ENCODE measurements around the gene PRRG1. TPM values are rescaled to one million over a fixed set of nuclear protein-coding genes. Genes with fewer than 3 reads are reported as not detected.

The PRRG1 gene
- total RNA-seq, 2 donors from 2014 or later, result 3.1 to 5.2 TPM

DNA sequence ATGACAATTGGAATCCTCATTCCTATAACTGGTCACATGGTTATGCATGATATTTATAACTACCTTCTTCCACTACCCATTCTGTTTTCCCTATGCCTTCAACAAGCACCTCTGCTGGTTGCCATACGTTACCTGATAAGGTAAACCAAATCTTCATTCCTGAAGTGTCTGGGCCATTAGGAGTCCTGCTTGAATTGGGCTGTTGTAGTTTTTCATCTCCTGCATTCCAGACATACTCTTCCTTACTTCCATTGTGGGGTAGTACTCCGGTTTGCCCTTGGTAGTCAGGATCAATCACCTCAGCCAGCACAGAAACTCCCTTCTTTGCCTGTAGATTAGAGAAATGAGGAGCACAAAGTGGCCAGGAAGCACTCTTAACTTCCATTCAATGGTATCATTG lies 113.2 kb downstream of the PRRG1 start:
- no peak for DNase-seq
- no peaks in the 10 kb centered on the region for H3K27me3 Mint-ChIP-seq (ENCODE audit: insufficient read depth)

DNA sequence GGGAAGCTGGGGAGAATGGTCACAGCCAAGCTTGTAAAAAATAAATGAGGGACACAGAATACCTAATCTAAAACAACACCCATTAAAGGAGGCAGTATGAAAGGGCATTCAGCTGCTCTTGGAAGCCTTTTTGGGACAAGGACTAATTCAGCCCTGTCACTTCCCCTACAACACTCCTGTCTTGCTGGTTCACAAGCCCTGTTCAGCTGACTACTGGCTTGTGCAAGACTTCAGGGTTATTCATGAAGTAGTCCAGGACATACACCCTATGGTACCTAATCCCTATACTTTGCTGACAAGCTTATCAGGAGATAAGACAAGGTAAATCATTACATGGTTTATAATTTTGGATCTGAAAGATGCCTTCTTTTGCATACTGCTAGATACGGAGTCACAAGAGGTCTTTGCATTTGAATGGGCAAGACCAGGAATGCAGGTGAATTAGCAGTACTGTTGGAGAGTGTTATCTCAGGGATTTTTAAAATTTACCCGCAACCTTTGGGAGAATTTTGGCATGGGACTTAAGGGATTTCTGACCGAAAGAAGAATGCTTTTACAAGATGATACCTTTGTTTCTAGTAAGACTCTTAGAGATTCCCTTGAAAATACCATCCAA lies 119.1 kb downstream of the PRRG1 start:
- Histone ChIP-seq H3K4me3 (ENCODE audit: low read length) (no peak overlapping the region), H3K9me3 (ENCODE audit: control insufficient read depth, low read length) (no peaks in the 10 kb centered on the region), H3K9ac (ENCODE audit: extremely low read depth, low read length, poor library complexity, severe bottlenecking) (no peak overlapping the region), H3K27me3 (ENCODE audit: control insufficient read depth, insufficient read depth, low read length, poor library complexity, severe bottlenecking) (no peaks in the 10 kb centered on the region), H3K36me3 (ENCODE audit: control insufficient read depth, insufficient read depth, low read length) (no peaks in the 10 kb centered on the region), H3K4me1 (ENCODE audit: control insufficient read depth, insufficient read depth, low read length) (no peaks in the 10 kb centered on the region), H3K27ac (ENCODE audit: low read depth, low read length) (no peak overlapping the region)
- Mint-ChIP-seq H3K36me3 (ENCODE audit: low read depth) (no peaks in the 10 kb centered on the region), H3K27ac (peak overlapping the region; percentile 29), H3K9me3 (peaks cover 38% of the 10 kb centered on the region), H3K27me3 (ENCODE audit: insufficient read depth) (no peaks in the 10 kb centered on the region), H3K4me1 (peaks cover 5% of the 10 kb centered on the region), H3K4me3 (no peak overlapping the region)
- TF ChIP-seq, protein P1, sequence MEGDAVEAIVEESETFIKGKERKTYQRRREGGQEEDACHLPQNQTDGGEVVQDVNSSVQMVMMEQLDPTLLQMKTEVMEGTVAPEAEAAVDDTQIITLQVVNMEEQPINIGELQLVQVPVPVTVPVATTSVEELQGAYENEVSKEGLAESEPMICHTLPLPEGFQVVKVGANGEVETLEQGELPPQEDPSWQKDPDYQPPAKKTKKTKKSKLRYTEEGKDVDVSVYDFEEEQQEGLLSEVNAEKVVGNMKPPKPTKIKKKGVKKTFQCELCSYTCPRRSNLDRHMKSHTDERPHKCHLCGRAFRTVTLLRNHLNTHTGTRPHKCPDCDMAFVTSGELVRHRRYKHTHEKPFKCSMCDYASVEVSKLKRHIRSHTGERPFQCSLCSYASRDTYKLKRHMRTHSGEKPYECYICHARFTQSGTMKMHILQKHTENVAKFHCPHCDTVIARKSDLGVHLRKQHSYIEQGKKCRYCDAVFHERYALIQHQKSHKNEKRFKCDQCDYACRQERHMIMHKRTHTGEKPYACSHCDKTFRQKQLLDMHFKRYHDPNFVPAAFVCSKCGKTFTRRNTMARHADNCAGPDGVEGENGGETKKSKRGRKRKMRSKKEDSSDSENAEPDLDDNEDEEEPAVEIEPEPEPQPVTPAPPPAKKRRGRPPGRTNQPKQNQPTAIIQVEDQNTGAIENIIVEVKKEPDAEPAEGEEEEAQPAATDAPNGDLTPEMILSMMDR (conservative IDR thresholded peaks at IDR 0.05), result no peak
- WGBS, 2 experiments (ENCODE audit: insufficient coverage in 1 of 2, insufficient read length in 1 of 2), result 80 to 81% methylated on average over 1 to 3 of the region's 3 CpGs
- DNase-seq, result peak; percentile 34

More for the DNA sequence above, 113.2 kb downstream of the PRRG1 start:
- no peak overlapping the region for H3K27ac Mint-ChIP-seq
- no peaks in the 10 kb centered on the region for H3K36me3 Mint-ChIP-seq (ENCODE audit: low read depth)
- peaks cover 6% of the 10 kb centered on the region for H3K4me1 Mint-ChIP-seq
- no peak overlapping the region for H3K4me3 Mint-ChIP-seq
- H3K36me3 ChIP-seq (ENCODE audit: control insufficient read depth, insufficient read depth, low read length), result no peaks in the 10 kb centered on the region
- H3K9me3 ChIP-seq (ENCODE audit: control insufficient read depth, low read length), result no peaks in the 10 kb centered on the region
- TF ChIP-seq, protein P1 (conservative IDR thresholded peaks at IDR 0.05), result no peak
- WGBS, 2 experiments (ENCODE audit: insufficient coverage in 1 of 2, insufficient read length in 1 of 2), result 80% methylated on average over 2 of the region's 2 CpGs; no CpG with 5 or more reads in 1 of the 2 experiments
- no peak overlapping the region for H3K4me3 ChIP-seq (ENCODE audit: low read length)
- no peaks in the 10 kb centered on the region for H3K27me3 ChIP-seq (ENCODE audit: control insufficient read depth, insufficient read depth, low read length, poor library complexity, severe bottlenecking)
- no peaks in the 10 kb centered on the region for H3K4me1 ChIP-seq (ENCODE audit: control insufficient read depth, insufficient read depth, low read length)
- no peak overlapping the region for H3K27ac ChIP-seq (ENCODE audit: low read depth, low read length)
- peaks cover 55% of the 10 kb centered on the region for H3K9me3 Mint-ChIP-seq
- H3K9ac ChIP-seq (ENCODE audit: extremely low read depth, low read length, poor library complexity, severe bottlenecking), result no peak overlapping the region

DNA sequence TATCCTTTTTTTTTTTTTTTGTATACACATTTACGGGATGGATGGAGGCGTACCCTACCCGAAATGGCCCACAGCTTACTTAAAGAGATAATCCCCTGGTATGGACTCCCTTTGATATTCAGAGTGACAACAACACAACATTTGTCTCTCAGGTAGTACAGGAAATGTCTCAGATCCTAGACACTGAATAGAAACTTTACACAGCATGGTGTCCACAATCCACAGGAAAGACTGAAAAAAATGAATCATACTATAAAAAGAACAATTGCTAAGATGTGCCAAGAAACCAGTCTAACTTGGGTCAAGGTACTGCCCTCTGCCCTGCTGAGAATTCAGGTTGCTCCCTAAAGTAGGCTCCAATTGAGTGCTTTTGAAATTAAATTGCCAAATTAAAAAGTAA lies 121.5 kb downstream of the PRRG1 start:
- DNase-seq, result no peak
- H3K9me3 Mint-ChIP-seq, result peaks cover 23% of the 10 kb centered on the region
- H3K4me1 Mint-ChIP-seq, result peaks cover 5% of the 10 kb centered on the region
- 97% methylated on average over 3 of the region's 3 CpGs; no CpG with 5 or more reads in 1 of the 2 experiments for WGBS, 2 experiments (ENCODE audit: insufficient coverage in 1 of 2, insufficient read length in 1 of 2)
- Histone ChIP-seq H3K9me3 (ENCODE audit: control insufficient read depth, low read length) (no peaks in the 10 kb centered on the region), H3K27ac (ENCODE audit: low read depth, low read length) (no peak overlapping the region), H3K9ac (ENCODE audit: extremely low read depth, low read length, poor library complexity, severe bottlenecking) (no peak overlapping the region), H3K36me3 (ENCODE audit: control insufficient read depth, insufficient read depth, low read length) (no peaks in the 10 kb centered on the region), H3K27me3 (ENCODE audit: control insufficient read depth, insufficient read depth, low read length, poor library complexity, severe bottlenecking) (no peaks in the 10 kb centered on the region), H3K4me3 (ENCODE audit: low read length) (no peak overlapping the region), H3K4me1 (ENCODE audit: control insufficient read depth, insufficient read depth, low read length) (no peaks in the 10 kb centered on the region)
- no peaks in the 10 kb centered on the region for H3K27me3 Mint-ChIP-seq (ENCODE audit: insufficient read depth)
- H3K27ac Mint-ChIP-seq, result no peak overlapping the region
- TF ChIP-seq, protein P1 (conservative IDR thresholded peaks at IDR 0.05), result no peak
- H3K4me3 Mint-ChIP-seq, result no peak overlapping the region
- H3K36me3 Mint-ChIP-seq (ENCODE audit: low read depth), result no peaks in the 10 kb centered on the region

Measured in endodermal cell (in vitro differentiated cells).